Left ventricle myocardium inferior (tissue), 1 donor: ENCODE measurements around the gene RCE1. TPM values are rescaled to one million over a fixed set of nuclear protein-coding genes. Genes with fewer than 3 reads are reported as not detected.

Experiments used
- DNase-seq: peaks from one replicate; pipeline ENCODE4 v3.0.0-alpha.2; 2020
- H3K27ac ChIP-seq: fragments of 200-600 bp; replicated peaks from 2 replicates; pipeline ENCODE4 v1.8.0; 2021
- H3K27me3 ChIP-seq: fragments of 200-600 bp; 2 replicates; pipeline ENCODE4 v1.8.0; 2021; ENCODE audit warnings: low read depth
- H3K36me3 ChIP-seq: fragments of 200-600 bp; 2 replicates; pipeline ENCODE4 v1.8.0; 2021
- H3K4me1 ChIP-seq: fragments of 200-600 bp; 2 replicates; pipeline ENCODE4 v1.8.0; 2021
- H3K4me3 ChIP-seq: fragments of 200-600 bp; 2 replicates; pipeline ENCODE4 v1.8.0; 2021; ENCODE audit warnings: mild to moderate bottlenecking, moderate library complexity
- H3K9me3 ChIP-seq: fragments of 200-600 bp; replicated peaks from 2 replicates; pipeline ENCODE4 v1.8.0; 2021
- CTCF ChIP-seq: fragments of 200-600 bp; IDR thresholded peaks from 2 replicates; pipeline ENCODE4 v1.8.0; 2021; ENCODE audit warnings: antibody characterized with exemption, mild to moderate bottlenecking, borderline replicate concordance
- intact Hi-C: fragments of 100-400 bp; cut with micrococcal nuclease; formaldehyde crosslinking; loops from one replicate; pipeline ENCODE4 v1.11.0; 2022
- total RNA-seq: library from RNA; stranded (reverse); fragmentation: NEBNext Ultra II Directional; extraction: Animal tissue kit (Norgen Biotek cat#: 25700); gene quantifications from one replicate; pipeline ENCODE4 v1.2.1, GENCODE V29; 2021
- donor health status: DM: no; HTN: yes; CAD: no; lungs with severe emphysema.

RCE1 gene
- total RNA-seq, 1 donor from 2014 or later: 5.1 TPM

DNA sequence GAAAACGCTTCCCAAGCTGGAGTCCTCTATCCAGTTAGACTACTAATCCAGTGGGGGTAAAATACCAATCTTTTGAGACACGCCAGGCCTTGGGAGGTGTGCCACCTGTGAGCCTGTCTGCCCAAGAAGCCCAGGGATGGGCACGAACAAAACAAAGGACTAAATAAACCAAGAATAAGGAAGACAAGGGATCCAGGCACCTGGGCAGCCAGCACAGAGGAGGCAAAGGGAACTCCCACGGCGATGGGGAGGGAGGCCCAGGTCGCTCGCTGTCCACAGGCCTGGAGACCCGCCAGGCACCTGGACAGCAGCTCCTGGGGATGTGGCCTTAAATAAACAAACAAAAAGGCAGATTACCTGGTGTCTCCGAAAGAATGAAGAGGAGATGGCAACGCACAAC, 45.0 kb downstream of the RCE1 start:
- no peak for DNase-seq
- intact Hi-C loops: no loop called here
- no peak for TF ChIP-seq CTCF
- H3K4me1 ChIP-seq: peaks cover 18% of the 10 kb centered on the region
- no peaks in the 10 kb centered on the region for H3K36me3 ChIP-seq
- H3K27me3 ChIP-seq: no peaks in the 10 kb centered on the region
- no peak overlapping the region for H3K27ac ChIP-seq
- no peak overlapping the region for H3K4me3 ChIP-seq
- no peaks in the 10 kb centered on the region for H3K9me3 ChIP-seq

DNA sequence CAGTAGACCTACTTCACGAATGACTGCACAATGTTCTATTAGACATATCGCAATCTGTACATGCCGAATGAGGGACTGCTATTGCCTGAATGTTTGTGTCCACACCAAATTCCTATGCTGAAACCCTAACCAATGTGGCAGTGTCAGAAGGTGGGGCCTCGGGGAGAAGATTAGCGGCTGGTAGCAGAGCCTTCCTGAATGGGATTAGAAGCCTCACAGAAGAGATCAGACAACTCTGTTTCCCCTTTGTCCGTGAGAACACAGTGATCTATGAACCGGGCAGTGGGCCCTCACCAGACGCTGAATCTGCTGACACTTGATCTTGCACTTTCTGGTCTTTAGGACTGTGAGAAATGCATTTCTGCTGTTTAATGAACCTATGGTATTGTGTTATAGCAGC, 46.7 kb downstream of the RCE1 start:
- no peak for TF ChIP-seq CTCF
- no peak for DNase-seq
- intact Hi-C loops: no loop called here
- Histone ChIP-seq H3K36me3 (no peaks in the 10 kb centered on the region), H3K4me1 (peaks cover 18% of the 10 kb centered on the region), H3K9me3 (no peaks in the 10 kb centered on the region), H3K4me3 (no peak overlapping the region), H3K27ac (no peak overlapping the region), H3K27me3 (no peaks in the 10 kb centered on the region)

GRCh38 chr11:66891851-66892660, 48.8 kb downstream of the RCE1 start:
- Histone ChIP-seq H3K9me3 (no peaks in the 10 kb centered on the region), H3K4me1 (peaks cover 8% of the 10 kb centered on the region), H3K4me3 (no peak overlapping the region), H3K27ac (no peak overlapping the region), H3K27me3 (no peaks in the 10 kb centered on the region), H3K36me3 (no peaks in the 10 kb centered on the region)
- no peak for TF ChIP-seq CTCF
- no peak for DNase-seq
- intact Hi-C loops: no loop called here

DNA sequence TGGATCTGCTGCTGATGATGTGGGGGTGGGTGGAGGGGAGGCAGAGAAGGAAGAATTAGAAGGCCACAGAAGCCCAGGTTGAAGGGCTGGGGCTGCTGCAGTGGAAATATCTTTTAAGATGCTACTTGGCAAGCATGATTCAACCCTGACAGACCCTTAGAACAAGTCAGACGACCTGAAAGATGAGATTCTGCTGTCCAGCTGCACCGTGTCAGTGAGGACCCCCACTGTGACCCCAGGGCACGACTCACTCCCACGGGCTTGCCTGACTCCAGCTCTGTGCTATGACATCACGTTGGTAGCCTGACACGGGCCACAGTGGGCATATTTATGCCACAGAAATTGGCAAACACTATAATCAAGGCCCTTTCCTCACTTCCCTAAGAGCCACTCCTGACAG, 49.7 kb downstream of the RCE1 start:
- Histone ChIP-seq H3K4me3 (no peak overlapping the region), H3K27ac (no peak overlapping the region), H3K36me3 (no peaks in the 10 kb centered on the region), H3K27me3 (no peaks in the 10 kb centered on the region), H3K4me1 (peaks cover 4% of the 10 kb centered on the region), H3K9me3 (no peaks in the 10 kb centered on the region)
- DNase-seq: no peak
- no peak for TF ChIP-seq CTCF
- intact Hi-C loops: no loop called here

- Histone ChIP-seq H3K9me3 (no peaks in the 10 kb centered on the region), H3K27me3 (no peaks in the 10 kb centered on the region), H3K4me3 (no peak overlapping the region), H3K4me1 (peaks cover 4% of the 10 kb centered on the region), H3K36me3 (no peaks in the 10 kb centered on the region), H3K27ac (no peak overlapping the region)
- TF ChIP-seq CTCF: no peak
- intact Hi-C loops: no loop called here
- DNase-seq: no peak
Observed at GRCh38 chr11:66894141-66894540, 50.9 kb downstream of the RCE1 start.

Other genes with a start within 250 kb of the RCE1 start
- 37.9 TPM for gene RBM14, start 226.8 kb upstream of the RCE1 start, total RNA-seq
- gene RBM4, start 204.7 kb upstream of the RCE1 start, total RNA-seq: 57.1 TPM
- gene RBM4B, start 165.6 kb upstream of the RCE1 start, total RNA-seq: 11.8 TPM
- 0.77 TPM for gene SPTBN2, start 114.2 kb upstream of the RCE1 start, total RNA-seq
- gene LRFN4, start 13.6 kb downstream of the RCE1 start, total RNA-seq: 13.5 TPM
- 10.3 TPM for gene PC, start 114.9 kb downstream of the RCE1 start, total RNA-seq
- not detected for gene C11orf86, start 131.9 kb downstream of the RCE1 start, total RNA-seq
- 0.05 TPM for gene SYT12, start 179.7 kb downstream of the RCE1 start, total RNA-seq
- gene RHOD, start 213.4 kb downstream of the RCE1 start, total RNA-seq: 49.5 TPM